NB4 (cell line): Measurements from ENCODE around the gene GPC5.

Experiments used
- DNase-seq: peaks from one replicate; pipeline ENCODE4 v3.0.0; 2010; ENCODE audit warnings: low read depth
- H3K4me3 ChIP-seq: one replicate; pipeline ENCODE4 v1.5.1; 2011; ENCODE audit warnings: mild to moderate bottlenecking, low read depth, low read length, moderate library complexity
- MAX ChIP-seq: IDR thresholded peaks from 2 replicates; pipeline ENCODE4 v1.6.1; 2011; ENCODE audit warnings: low read depth, low read length
- MYC ChIP-seq: IDR thresholded peaks from 2 replicates; pipeline ENCODE4 v1.6.1; 2011; ENCODE audit warnings: low read depth, low read length
- POLR2A ChIP-seq: IDR thresholded peaks from 2 replicates; pipeline ENCODE4 v1.6.1; 2011; ENCODE audit warnings: mild to moderate bottlenecking; ENCODE audit not compliant: insufficient read length; ENCODE audit errors: extremely low read depth
- TF ChIP-seq, protein P1 (sequence below): IDR thresholded peaks from one replicate; pipeline ENCODE4 v1.5.1; 2012; ENCODE audit warnings: low read depth, low read length

The GPC5 gene

DNA sequence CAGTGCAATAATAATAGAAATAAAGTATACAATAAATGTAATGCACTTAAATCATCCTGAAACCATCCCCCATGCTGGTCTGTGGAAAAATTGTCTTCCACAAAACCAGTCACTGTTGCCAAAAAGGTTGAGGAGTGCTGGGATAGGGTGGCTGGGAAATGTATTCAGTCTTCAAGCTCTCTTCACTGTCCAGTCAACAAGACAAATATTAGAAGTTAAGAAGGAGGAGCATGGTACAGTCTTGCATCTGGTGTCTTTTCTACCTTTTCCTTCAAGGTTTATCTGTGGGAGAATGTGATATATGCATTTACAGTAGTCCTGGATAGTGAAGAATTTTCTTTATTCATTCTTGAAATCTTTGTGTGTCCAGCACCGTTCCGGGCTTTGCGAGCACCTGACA, 203.4 kb downstream of the GPC5 start:
- H3K4me3 ChIP-seq: no peak overlapping the region
- TF ChIP-seq POLR2A: no peak
- TF ChIP-seq, protein P1, sequence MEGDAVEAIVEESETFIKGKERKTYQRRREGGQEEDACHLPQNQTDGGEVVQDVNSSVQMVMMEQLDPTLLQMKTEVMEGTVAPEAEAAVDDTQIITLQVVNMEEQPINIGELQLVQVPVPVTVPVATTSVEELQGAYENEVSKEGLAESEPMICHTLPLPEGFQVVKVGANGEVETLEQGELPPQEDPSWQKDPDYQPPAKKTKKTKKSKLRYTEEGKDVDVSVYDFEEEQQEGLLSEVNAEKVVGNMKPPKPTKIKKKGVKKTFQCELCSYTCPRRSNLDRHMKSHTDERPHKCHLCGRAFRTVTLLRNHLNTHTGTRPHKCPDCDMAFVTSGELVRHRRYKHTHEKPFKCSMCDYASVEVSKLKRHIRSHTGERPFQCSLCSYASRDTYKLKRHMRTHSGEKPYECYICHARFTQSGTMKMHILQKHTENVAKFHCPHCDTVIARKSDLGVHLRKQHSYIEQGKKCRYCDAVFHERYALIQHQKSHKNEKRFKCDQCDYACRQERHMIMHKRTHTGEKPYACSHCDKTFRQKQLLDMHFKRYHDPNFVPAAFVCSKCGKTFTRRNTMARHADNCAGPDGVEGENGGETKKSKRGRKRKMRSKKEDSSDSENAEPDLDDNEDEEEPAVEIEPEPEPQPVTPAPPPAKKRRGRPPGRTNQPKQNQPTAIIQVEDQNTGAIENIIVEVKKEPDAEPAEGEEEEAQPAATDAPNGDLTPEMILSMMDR: no peak
- no peak for TF ChIP-seq MAX
- TF ChIP-seq MYC: no peak
- no peak for DNase-seq

DNA sequence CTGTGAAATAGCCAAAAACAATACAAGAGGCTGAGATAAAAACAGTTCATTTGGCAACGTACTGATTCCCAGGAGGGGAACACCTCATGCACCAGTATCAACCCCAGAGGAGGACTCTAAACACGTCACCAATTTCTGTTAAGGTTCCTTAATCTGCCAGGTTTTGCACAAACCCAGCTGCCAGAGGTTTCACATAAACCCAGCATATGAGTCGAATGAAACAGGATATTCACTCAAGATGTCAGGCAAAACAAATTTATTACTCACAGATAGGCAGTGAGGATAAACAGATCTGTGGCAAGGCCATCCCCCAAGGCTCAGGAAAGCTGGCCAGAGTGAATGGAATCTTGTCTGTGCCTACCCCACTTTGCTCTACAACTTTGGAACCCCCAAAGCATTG, 210.9 kb downstream of the GPC5 start:
- TF ChIP-seq, protein P1: no peak
- no peak for TF ChIP-seq MAX
- no peak for TF ChIP-seq MYC
- TF ChIP-seq POLR2A: no peak
- no peak overlapping the region for H3K4me3 ChIP-seq
- DNase-seq: no peak

- TF ChIP-seq MYC: no peak
- TF ChIP-seq, protein P1: no peak
- TF ChIP-seq MAX: no peak
- TF ChIP-seq POLR2A: no peak
- DNase-seq: no peak
- H3K4me3 ChIP-seq: no peak overlapping the region
Measured at GRCh38 chr13:91618315-91618714, 219.9 kb downstream of the GPC5 start.

- TF ChIP-seq, protein P1: no peak
- TF ChIP-seq MAX (no peak), POLR2A (no peak), MYC (no peak)
- no peak for DNase-seq
- no peak overlapping the region for H3K4me3 ChIP-seq
Measured at GRCh38 chr13:91620670-91621141, 222.3 kb downstream of the GPC5 start.

- DNase-seq: no peak
- TF ChIP-seq, protein P1: no peak
- TF ChIP-seq MAX: no peak
- TF ChIP-seq MYC: no peak
- no peak for TF ChIP-seq POLR2A
- H3K4me3 ChIP-seq: no peak overlapping the region
Measured at GRCh38 chr13:91621161-91621560, 222.7 kb downstream of the GPC5 start.

DNA sequence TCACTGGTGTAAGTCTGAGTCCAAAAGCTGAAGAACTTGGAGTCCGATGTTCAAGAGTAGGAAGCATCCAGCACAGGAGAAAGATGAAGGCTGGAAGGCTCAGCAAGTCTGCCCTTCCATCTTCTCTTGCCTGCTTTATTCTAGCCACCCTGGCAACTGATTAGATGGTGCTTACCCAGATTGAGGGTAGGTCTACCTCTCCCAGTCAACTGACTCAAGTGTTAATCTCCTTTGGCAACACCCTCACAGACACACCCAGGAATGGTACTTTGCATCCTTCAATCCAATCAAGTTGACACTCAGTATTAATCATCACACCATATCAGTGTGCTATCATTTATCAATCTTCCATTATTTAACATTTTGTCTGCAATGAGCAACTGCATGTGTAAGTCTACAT, 223.5 kb downstream of the GPC5 start:
- DNase-seq: no peak

More for the DNA sequence above, 223.5 kb downstream of the GPC5 start:
- no peak overlapping the region for H3K4me3 ChIP-seq
- TF ChIP-seq, protein P1: no peak
- TF ChIP-seq POLR2A: no peak
- no peak for TF ChIP-seq MYC
- TF ChIP-seq MAX: no peak
